H9 (cell line): ENCODE measurements around the gene ZFPL1. TPM values are rescaled to one million over a fixed set of nuclear protein-coding genes. Genes with fewer than 3 reads are reported as not detected.

Experiments
- DNase-seq: peaks from one replicate; pipeline ENCODE4 v3.0.0-alpha.2; 2017
- H2AFZ ChIP-seq: one replicate; pipeline ENCODE4 v1.6.1; 2013; ENCODE audit warnings: mild to moderate bottlenecking, low read length, control low read depth, moderate library complexity
- H2AK5ac ChIP-seq: 2 replicates; pipeline ENCODE4 v1.6.1; 2013; ENCODE audit warnings: low read length, control low read depth, mixed read lengths; ENCODE audit not compliant: insufficient read length
- H2BK120ac ChIP-seq: one replicate; pipeline ENCODE4 v1.6.1; 2013; ENCODE audit warnings: low read depth, mild to moderate bottlenecking, low read length, control low read depth, inconsistent platforms; ENCODE audit not compliant: poor library complexity, severe bottlenecking
- H2BK12ac ChIP-seq: 2 replicates; pipeline ENCODE4 v1.6.1; 2013; ENCODE audit warnings: low read length, control low read depth, mixed read lengths, low read depth; ENCODE audit not compliant: insufficient read length
- H2BK15ac ChIP-seq: 2 replicates; pipeline ENCODE4 v1.6.1; 2013; ENCODE audit warnings: low read depth, low read length, control low read depth
- H2BK20ac ChIP-seq: one replicate; pipeline ENCODE4 v1.6.1; 2013; ENCODE audit warnings: low read depth, mild to moderate bottlenecking, low read length, control low read depth, inconsistent platforms; ENCODE audit not compliant: poor library complexity, severe bottlenecking
- H2BK5ac ChIP-seq: 2 replicates; pipeline ENCODE4 v1.6.1; 2013; ENCODE audit warnings: low read length, control low read depth, mixed read lengths; ENCODE audit not compliant: insufficient read length
- H3K14ac ChIP-seq: 2 replicates; pipeline ENCODE4 v1.6.1; 2013; ENCODE audit warnings: low read length, control low read depth; ENCODE audit not compliant: insufficient read depth
- H3K18ac ChIP-seq: 2 replicates; pipeline ENCODE4 v1.6.1; 2013; ENCODE audit warnings: low read depth, mild to moderate bottlenecking, mixed read lengths, low read length, control low read depth; ENCODE audit not compliant: insufficient read length
- H3K23ac ChIP-seq: 2 replicates; pipeline ENCODE4 v1.6.1; 2013; ENCODE audit warnings: low read length, control low read depth, mixed read lengths, low read depth; ENCODE audit not compliant: insufficient read length
- H3K23me2 ChIP-seq: 2 replicates; pipeline ENCODE4 v1.6.1; 2013; ENCODE audit warnings: low read depth, mild to moderate bottlenecking, mixed read lengths, low read length, control low read depth; ENCODE audit not compliant: insufficient read length, poor library complexity, severe bottlenecking
- H3K27ac ChIP-seq: 2 replicates; pipeline ENCODE4 v1.5.1; 2013; ENCODE audit warnings: low read length, control low read depth, mixed read lengths, low read depth; ENCODE audit not compliant: insufficient read length
- H3K27me3 ChIP-seq: 2 replicates; pipeline ENCODE4 v1.6.1; 2013; ENCODE audit warnings: low read length, control low read depth, inconsistent platforms; ENCODE audit not compliant: insufficient read depth
- H3K4ac ChIP-seq: 2 replicates; pipeline ENCODE4 v1.6.1; 2013; ENCODE audit warnings: low read depth, mild to moderate bottlenecking, control low read depth, inconsistent platforms, low read length, moderate library complexity
- H3K4me1 ChIP-seq: 2 replicates; pipeline ENCODE4 v1.6.1; 2013; ENCODE audit warnings: low read length, control low read depth, inconsistent platforms; ENCODE audit not compliant: insufficient read depth
- H3K4me2 ChIP-seq: 2 replicates; pipeline ENCODE4 v1.6.1; 2013; ENCODE audit warnings: low read length, control low read depth, mixed read lengths; ENCODE audit not compliant: insufficient read length, insufficient read depth
- H3K56ac ChIP-seq: 2 replicates; pipeline ENCODE4 v1.6.1; 2013; ENCODE audit warnings: low read depth, mild to moderate bottlenecking, mixed read lengths, low read length, control low read depth; ENCODE audit not compliant: insufficient read length
- H3K79me1 ChIP-seq: 2 replicates; pipeline ENCODE4 v1.6.1; 2013; ENCODE audit warnings: low read depth, mild to moderate bottlenecking, moderate library complexity, low read length, control low read depth, inconsistent platforms; ENCODE audit not compliant: insufficient read depth, poor library complexity, severe bottlenecking
- H3K79me2 ChIP-seq: 2 replicates; pipeline ENCODE4 v1.6.1; 2013; ENCODE audit warnings: low read length, control low read depth, inconsistent platforms; ENCODE audit not compliant: insufficient read depth
- H3K9ac ChIP-seq: 2 replicates; pipeline ENCODE4 v1.6.1; 2013; ENCODE audit warnings: low read length, control low read depth, mixed read lengths; ENCODE audit not compliant: insufficient read length; ENCODE audit errors: extremely low read depth
- H3K9me3 ChIP-seq: one replicate; pipeline ENCODE4 v1.6.1; 2013; ENCODE audit warnings: low read depth, low read length, inconsistent platforms; ENCODE audit not compliant: control insufficient read depth
- H3T11ph ChIP-seq: one replicate; pipeline ENCODE4 v1.6.1; 2013; ENCODE audit warnings: mild to moderate bottlenecking, low read length, control low read depth, inconsistent platforms
- H4K20me1 ChIP-seq: one replicate; pipeline ENCODE4 v1.6.1; 2013; ENCODE audit not compliant: control insufficient read depth, insufficient read length, insufficient read depth
- H4K5ac ChIP-seq: 2 replicates; pipeline ENCODE4 v1.6.1; 2013; ENCODE audit warnings: low read depth, mild to moderate bottlenecking, mixed read lengths, low read length, control low read depth; ENCODE audit not compliant: insufficient read length
- H4K8ac ChIP-seq: replicated peaks from 2 replicates; pipeline ENCODE4 v1.6.1; 2013; ENCODE audit warnings: low read length, control low read depth, mixed read lengths, low read depth; ENCODE audit not compliant: insufficient read length
- H4K91ac ChIP-seq: 2 replicates; pipeline ENCODE4 v1.6.1; 2013; ENCODE audit warnings: low read depth, mild to moderate bottlenecking, moderate library complexity, mixed read lengths, low read length, control low read depth; ENCODE audit not compliant: insufficient read length
- H3K27ac Mint-ChIP-seq, 3 experiments: 2 replicates in 2 of 3; 3 replicates in 1 of 3; pipeline ENCODE4 v1.8.0; 2020 to 2021; ENCODE audit warnings: mixed read lengths in 3 of 3, mild to moderate bottlenecking in 1 of 3, moderate library complexity in 1 of 3
- H3K27me3 Mint-ChIP-seq: 2 replicates; pipeline ENCODE4 v1.8.0; 2021; ENCODE audit warnings: low read depth, mild to moderate bottlenecking, moderate library complexity, mixed read lengths
- H3K36me3 Mint-ChIP-seq, 3 experiments: 2 replicates in 2 of 3; 3 replicates in 1 of 3; pipeline ENCODE4 v1.8.0; 2020 to 2021; ENCODE audit warnings: low read depth in 3 of 3, mixed read lengths in 3 of 3; ENCODE audit not compliant: insufficient read depth in 1 of 3
- H3K4me1 Mint-ChIP-seq, 2 experiments: 2 replicates each; pipeline ENCODE4 v1.8.0; 2020; ENCODE audit warnings: mixed read lengths in 2 of 2
- H3K4me3 Mint-ChIP-seq, 2 experiments: 2 replicates in 1 of 2; 3 replicates in 1 of 2; pipeline ENCODE4 v1.8.0; 2020 to 2021; ENCODE audit warnings: mild to moderate bottlenecking in 2 of 2, mixed read lengths in 2 of 2, moderate library complexity in 1 of 2
- H3K9me3 Mint-ChIP-seq, 2 experiments: 2 replicates in 1 of 2; 3 replicates in 1 of 2; pipeline ENCODE4 v1.8.0; 2020; ENCODE audit warnings: mild to moderate bottlenecking in 2 of 2, mixed read lengths in 2 of 2, moderate library complexity in 1 of 2
- CTCF ChIP-seq: fragments of 200-600 bp; sonication (generic); conservative IDR thresholded peaks from 3 replicates; pipeline ENCODE4 v1.8.0; 2021; ENCODE audit warnings: antibody characterized with exemption, mild to moderate bottlenecking
- WGBS: extraction: QIAGEN DNeasy Blood & Tissue Kit; methylation state at CpG from one replicate; pipeline ENCODE4 v1.1.7; 2013; ENCODE audit warnings: missing lambda C conversion rate, low lambda C conversion rate, mixed read lengths; ENCODE audit not compliant: insufficient read length; ENCODE audit errors: extremely low coverage; 5-methylcytosine and 5-hydroxymethylcytosine counted together
- total RNA-seq: library from RNA; stranded (reverse); gene quantifications from 2 replicates; pipeline ENCODE4 v1.2.1, GENCODE V29; 2021

The ZFPL1 gene
- total RNA-seq, 1 experiment from 2014 or later = 24.2 TPM

DNA sequence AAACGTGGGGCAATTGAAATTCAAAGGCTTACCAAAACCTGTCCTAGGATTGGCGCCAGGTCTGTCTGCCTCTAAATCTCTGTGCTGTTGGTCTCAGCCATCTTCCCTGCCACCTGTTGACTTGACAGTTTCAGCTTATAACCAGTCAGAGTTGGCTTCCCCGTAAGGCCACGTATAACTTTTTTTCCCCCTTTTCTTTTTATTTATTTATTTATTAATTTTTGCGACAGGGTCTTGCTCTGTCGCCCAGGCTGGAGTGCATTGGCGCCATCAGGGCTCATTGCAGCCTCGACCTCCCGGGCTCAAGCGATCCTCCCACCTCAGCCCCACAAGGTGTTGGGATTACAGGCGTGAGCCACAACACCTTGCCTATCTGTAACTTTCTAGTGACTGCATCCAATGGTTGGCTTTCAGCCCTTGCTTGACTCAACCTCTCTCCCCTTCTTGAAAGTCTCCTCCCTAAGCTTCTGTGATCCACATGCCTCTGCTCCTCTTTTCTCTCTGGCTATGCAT, 51.7 kb downstream of the ZFPL1 start:
- H4K91ac ChIP-seq = no peak overlapping the region
- peaks cover 19 to 23% of the 10 kb centered on the region in 2 experiments for H3K4me1 Mint-ChIP-seq
- H3K9ac ChIP-seq = peak overlapping the region; percentile 69
- H3K27me3 Mint-ChIP-seq = peaks cover 10% of the 10 kb centered on the region
- H3K4ac ChIP-seq = no peak overlapping the region
- no peak overlapping the region for H2AFZ ChIP-seq
- TF ChIP-seq CTCF = no peak
- no peak overlapping the region for H4K8ac ChIP-seq
- WGBS = no CpG with 5 or more reads among the region's 11 CpGs
- H3K4me2 ChIP-seq = peak overlapping the region; percentile 58
- no peak overlapping the region for H3K56ac ChIP-seq
- no peak for DNase-seq
- no peak overlapping the region for H2AK5ac ChIP-seq
- H3K27ac ChIP-seq = peak overlapping the region; percentile 3
- H2BK12ac ChIP-seq = no peak overlapping the region
- no peaks in the 10 kb centered on the region for H3K4me1 ChIP-seq
- H4K20me1 ChIP-seq = no peaks in the 10 kb centered on the region
- peak overlapping the region; percentile 3 for H2BK5ac ChIP-seq
- H3K9me3 ChIP-seq = no peaks in the 10 kb centered on the region
- H3K9me3 Mint-ChIP-seq = no peaks in the 10 kb centered on the region; a peak in 1 of 5 replicates
- no peaks in the 10 kb centered on the region for H3K27me3 ChIP-seq
- H3K18ac ChIP-seq = no peak overlapping the region
- H3K79me2 ChIP-seq = no peaks in the 10 kb centered on the region
- H2BK15ac ChIP-seq = no peak overlapping the region
- no peak overlapping the region for H3T11ph ChIP-seq
- no peak overlapping the region for H4K5ac ChIP-seq
- peaks cover 14% of the 10 kb centered on the region for H3K23me2 ChIP-seq
- peak overlapping the region; percentile 95 to 100 (median 98); a peak in 6 of 7 replicates for H3K27ac Mint-ChIP-seq
- peaks cover 5 to 25% (median 22%) of the 10 kb centered on the region in 3 experiments; a peak in 5 of 7 replicates for H3K36me3 Mint-ChIP-seq
- no peak overlapping the region for H3K23ac ChIP-seq
- no peak overlapping the region for H3K14ac ChIP-seq
- no peak overlapping the region for H2BK120ac ChIP-seq
- H3K4me3 Mint-ChIP-seq = peak overlapping the region; percentile 93 to 95
- H2BK20ac ChIP-seq = no peak overlapping the region
- no peaks in the 10 kb centered on the region for H3K79me1 ChIP-seq
